Caco-2 (cell line): ENCODE results near the gene ADGRV1. TPM values are rescaled to one million over a fixed set of nuclear protein-coding genes. Genes with fewer than 3 reads are reported as not detected.

Experiments
- BruUV-seq: library from RNA; stranded (reverse); fragments of 400-500 nt; replicated peaks from 2 replicates; lab custom pipeline; 2021; lab: Mats Ljungman, UMichigan
- CTCF ChIA-PET: fragments of 300-600 bp; sonication (Branson Sonifier 250); formaldehyde crosslinking; loops from one replicate; lab custom pipeline; 2022; ENCODE audit warnings: antibody characterized with exemption; lab: Charles Lee
- POLR2A ChIA-PET: fragments of 300-600 bp; sonication (Branson Sonifier 250); formaldehyde crosslinking; loops from one replicate; lab custom pipeline; 2022; ENCODE audit warnings: antibody characterized with exemption; lab: Charles Lee
- DNase-seq, 2 experiments: peaks; one replicate each; pipeline versions ENCODE4 v3.0.0 to v3.0.0-alpha.2; 2020 to 2022
- H3K27me3 ChIP-seq: replicated peaks from 2 replicates; pipeline ENCODE4 v1.6.0; 2011; ENCODE audit warnings: low read length; ENCODE audit not compliant: control insufficient read depth, insufficient read depth
- H3K36me3 ChIP-seq: 2 replicates; pipeline ENCODE4 v1.5.1; 2011; ENCODE audit warnings: low read length; ENCODE audit not compliant: control insufficient read depth, insufficient read depth
- H3K4me1 ChIP-seq: fragments of 250-450 bp; sonication (Bioruptor Pico); 2 replicates; pipeline ENCODE4 v1.5.1; 2020; ENCODE audit warnings: mild to moderate bottlenecking
- H3K4me3 ChIP-seq: 2 replicates; pipeline ENCODE4 v1.5.1; 2011; ENCODE audit warnings: low read depth, mild to moderate bottlenecking, control low read depth, low read length
- H3K9me3 ChIP-seq: fragments of 250-450 bp; sonication (Bioruptor Pico); 2 replicates; pipeline ENCODE4 v1.5.1; 2020; ENCODE audit warnings: mild to moderate bottlenecking, moderate library complexity
- H3K27ac Mint-ChIP-seq: one replicate; pipeline ENCODE4 v1.8.0; 2022; ENCODE audit warnings: mixed read lengths; ENCODE audit not compliant: unreplicated experiment
- H3K27me3 Mint-ChIP-seq: one replicate; pipeline ENCODE4 v1.8.0; 2022; ENCODE audit warnings: mixed read lengths; ENCODE audit not compliant: insufficient read depth, unreplicated experiment
- H3K36me3 Mint-ChIP-seq: one replicate; pipeline ENCODE4 v1.8.0; 2022; ENCODE audit warnings: mild to moderate bottlenecking, mixed read lengths; ENCODE audit not compliant: insufficient read depth, unreplicated experiment
- H3K4me1 Mint-ChIP-seq: one replicate; pipeline ENCODE4 v1.8.0; 2022; ENCODE audit warnings: low read depth, mixed read lengths; ENCODE audit not compliant: unreplicated experiment
- H3K4me3 Mint-ChIP-seq: one replicate; pipeline ENCODE4 v1.8.0; 2022; ENCODE audit warnings: mild to moderate bottlenecking, moderate library complexity, mixed read lengths; ENCODE audit not compliant: unreplicated experiment
- H3K9me3 Mint-ChIP-seq: one replicate; pipeline ENCODE4 v1.8.0; 2022; ENCODE audit warnings: mixed read lengths; ENCODE audit not compliant: unreplicated experiment
- CTCF ChIP-seq, 2 experiments: fragments of 200-600 bp in 1 of 2; IDR thresholded peaks; 1 replicate in 1 of 2; 2 replicates in 1 of 2; pipeline versions ENCODE4 v1.5.1 to v1.8.0; 2011 to 2022; ENCODE audit warnings: antibody characterized with exemption in 1 of 2, control low read depth in 1 of 2, inconsistent platforms in 1 of 2, low read depth in 1 of 2, low read length in 1 of 2, mild to moderate bottlenecking in 1 of 2, moderate library complexity in 1 of 2; ENCODE audit not compliant: insufficient read depth in 1 of 2, severe bottlenecking in 1 of 2, unreplicated experiment in 1 of 2
- intact Hi-C: fragments of 100-400 bp; cut with micrococcal nuclease; formaldehyde crosslinking; loops from one replicate; pipeline ENCODE4 v1.10.0; 2022; ENCODE audit not compliant: unreplicated experiment
- total RNA-seq: library from RNA; stranded (reverse); gene quantifications from 2 replicates; pipeline ENCODE4 v1.2.3, GENCODE V29; 2022

ADGRV1 gene
- total RNA-seq, 1 experiment from 2014 or later: 23.2 TPM

- peaks cover 8% of the 10 kb centered on the region for H3K4me1 Mint-ChIP-seq
- H3K4me1 ChIP-seq: peaks cover 7% of the 10 kb centered on the region
- ChIA-PET POLR2A (no interaction called here), CTCF (no interaction called here)
- peaks cover 9% of the 10 kb centered on the region for H3K9me3 Mint-ChIP-seq
- no peaks in the 10 kb centered on the region for H3K36me3 ChIP-seq
- no peaks in the 10 kb centered on the region for H3K36me3 Mint-ChIP-seq
- DNase-seq: no peak
- H3K4me3 ChIP-seq: no peak overlapping the region
- no peak overlapping the region for H3K4me3 Mint-ChIP-seq
- intact Hi-C loops: no loop called here
- H3K27me3 Mint-ChIP-seq: no peaks in the 10 kb centered on the region
- H3K27ac Mint-ChIP-seq: no peak overlapping the region
- no peaks in the 10 kb centered on the region for H3K9me3 ChIP-seq
- H3K27me3 ChIP-seq: no peaks in the 10 kb centered on the region
- TF ChIP-seq CTCF (IDR thresholded peaks at IDR 0.05; ENCODE audit: insufficient read depth in 1 of 2, low read depth in 1 of 2, low read length in 1 of 2, severe bottlenecking in 1 of 2, unreplicated experiment in 1 of 2): no peak
- BruUV-seq: no TSS peak
Observed at GRCh38 chr5:91143840-91144239, 585.2 kb downstream of the ADGRV1 start.

- Histone ChIP-seq H3K4me1 (peaks cover 7% of the 10 kb centered on the region), H3K36me3 (no peaks in the 10 kb centered on the region), H3K27me3 (no peaks in the 10 kb centered on the region), H3K9me3 (no peaks in the 10 kb centered on the region), H3K4me3 (no peak overlapping the region)
- ChIA-PET POLR2A (no interaction called here), CTCF (no interaction called here)
- peaks cover 10% of the 10 kb centered on the region for H3K9me3 Mint-ChIP-seq
- no TSS peak for BruUV-seq
- no peak overlapping the region for H3K27ac Mint-ChIP-seq
- H3K27me3 Mint-ChIP-seq: no peaks in the 10 kb centered on the region
- no peak for DNase-seq
- H3K4me1 Mint-ChIP-seq: peaks cover 4% of the 10 kb centered on the region
- TF ChIP-seq CTCF (IDR thresholded peaks at IDR 0.05; ENCODE audit: insufficient read depth in 1 of 2, low read depth in 1 of 2, low read length in 1 of 2, severe bottlenecking in 1 of 2, unreplicated experiment in 1 of 2): no peak
- no peak overlapping the region for H3K4me3 Mint-ChIP-seq
- intact Hi-C loops: no loop called here
- H3K36me3 Mint-ChIP-seq: no peaks in the 10 kb centered on the region
Observed at GRCh38 chr5:91144491-91145332, 586.1 kb downstream of the ADGRV1 start.

GRCh38 chr5:91145333-91145620 lies 586.7 kb downstream of the ADGRV1 start:
- BruUV-seq: no TSS peak
- intact Hi-C loops: no loop called here
- peaks cover 5% of the 10 kb centered on the region for H3K4me1 Mint-ChIP-seq

More at GRCh38 chr5:91145333-91145620, 586.7 kb downstream of the ADGRV1 start:
- Mint-ChIP-seq H3K27me3 (no peaks in the 10 kb centered on the region), H3K9me3 (peaks cover 16% of the 10 kb centered on the region), H3K4me3 (no peak overlapping the region), H3K36me3 (no peaks in the 10 kb centered on the region), H3K27ac (no peak overlapping the region)
- no peaks in the 10 kb centered on the region; the same call in 1 of the 2 replicates for H3K36me3 ChIP-seq
- H3K4me3 ChIP-seq: no peak overlapping the region
- H3K27me3 ChIP-seq: no peaks in the 10 kb centered on the region
- no peak for DNase-seq
- H3K9me3 ChIP-seq: no peaks in the 10 kb centered on the region
- H3K4me1 ChIP-seq: peaks cover 7% of the 10 kb centered on the region
- no peak for TF ChIP-seq CTCF (IDR thresholded peaks at IDR 0.05; ENCODE audit: insufficient read depth in 1 of 2, low read depth in 1 of 2, low read length in 1 of 2, severe bottlenecking in 1 of 2, unreplicated experiment in 1 of 2)
- ChIA-PET POLR2A (no interaction called here), CTCF (no interaction called here)
